IPS-20b (cell line): Measurements from ENCODE around the gene FOXN4.

Source experiments
- H3K27ac ChIP-seq: one replicate; pipeline ENCODE4 v1.5.1; 2013; ENCODE audit warnings: low read length
- H3K27me3 ChIP-seq: 2 replicates; pipeline ENCODE4 v1.6.1; 2013; ENCODE audit warnings: mild to moderate bottlenecking, low read length, inconsistent platforms; ENCODE audit not compliant: insufficient read depth
- H3K36me3 ChIP-seq: 2 replicates; pipeline ENCODE4 v1.6.1; 2013; ENCODE audit warnings: low read depth, mild to moderate bottlenecking, inconsistent platforms, low read length, moderate library complexity; ENCODE audit not compliant: insufficient read depth
- H3K4me1 ChIP-seq: 2 replicates; pipeline ENCODE4 v1.6.1; 2013; ENCODE audit warnings: mild to moderate bottlenecking, control low read depth, inconsistent platforms, low read length, moderate library complexity; ENCODE audit not compliant: insufficient read depth
- H3K4me3 ChIP-seq: 2 replicates; pipeline ENCODE4 v1.5.1; 2013; ENCODE audit warnings: mild to moderate bottlenecking, low read length, inconsistent platforms
- H3K9ac ChIP-seq: 2 replicates; pipeline ENCODE4 v1.6.1; 2013; ENCODE audit warnings: low read depth, mild to moderate bottlenecking, inconsistent platforms, low read length, moderate library complexity
- H3K9me3 ChIP-seq: 2 replicates; pipeline ENCODE4 v1.6.1; 2013; ENCODE audit warnings: mild to moderate bottlenecking, low read depth, low read length, inconsistent platforms; ENCODE audit not compliant: insufficient read depth

The FOXN4 gene

GRCh38 chr12:109289551-109289950 is 19.5 kb downstream of the FOXN4 start:
- no peak overlapping the region for H3K9ac ChIP-seq

GRCh38 chr12:109289004-109289403 is 20.1 kb downstream of the FOXN4 start:
- H3K4me3 ChIP-seq: no peak overlapping the region
- H3K36me3 ChIP-seq: no peaks in the 10 kb centered on the region
- no peak overlapping the region for H3K9ac ChIP-seq
- H3K4me1 ChIP-seq: no peaks in the 10 kb centered on the region; the same call in 1 of the 2 replicates
- peaks cover 3% of the 10 kb centered on the region; the same call in 1 of the 2 replicates for H3K27me3 ChIP-seq
- no peak overlapping the region for H3K27ac ChIP-seq
- no peaks in the 10 kb centered on the region for H3K9me3 ChIP-seq

More at GRCh38 chr12:109289551-109289950, 19.5 kb downstream of the FOXN4 start:
- no peaks in the 10 kb centered on the region for H3K36me3 ChIP-seq
- H3K4me3 ChIP-seq: no peak overlapping the region
- no peaks in the 10 kb centered on the region for H3K9me3 ChIP-seq
- H3K27me3 ChIP-seq: peaks cover 3% of the 10 kb centered on the region; the same call in 1 of the 2 replicates
- H3K4me1 ChIP-seq: no peaks in the 10 kb centered on the region; the same call in 1 of the 2 replicates
- no peak overlapping the region for H3K27ac ChIP-seq

GRCh38 chr12:109288571-109288970 is 20.5 kb downstream of the FOXN4 start:
- H3K4me3 ChIP-seq: peak overlapping the region; percentile 41
- H3K9ac ChIP-seq: no peak overlapping the region
- peaks cover 3% of the 10 kb centered on the region; the same call in 1 of the 2 replicates for H3K27me3 ChIP-seq
- H3K4me1 ChIP-seq: no peaks in the 10 kb centered on the region; the same call in 1 of the 2 replicates
- no peaks in the 10 kb centered on the region for H3K36me3 ChIP-seq
- H3K9me3 ChIP-seq: no peaks in the 10 kb centered on the region
- H3K27ac ChIP-seq: no peak overlapping the region

- Histone ChIP-seq H3K36me3 (no peaks in the 10 kb centered on the region), H3K9me3 (no peaks in the 10 kb centered on the region), H3K4me1 (no peaks in the 10 kb centered on the region; the same call in 1 of the 2 replicates), H3K4me3 (peak overlapping the region; percentile 41), H3K27ac (no peak overlapping the region), H3K9ac (no peak overlapping the region), H3K27me3 (peaks cover 3% of the 10 kb centered on the region; the same call in 1 of the 2 replicates)
Observed at GRCh38 chr12:109287811-109288469, 21.1 kb downstream of the FOXN4 start.

- H3K4me1 ChIP-seq: no peaks in the 10 kb centered on the region; the same call in 1 of the 2 replicates
- H3K36me3 ChIP-seq: no peaks in the 10 kb centered on the region
- H3K27me3 ChIP-seq: peaks cover 3% of the 10 kb centered on the region; the same call in 1 of the 2 replicates
- H3K9me3 ChIP-seq: no peaks in the 10 kb centered on the region
- H3K4me3 ChIP-seq: no peak overlapping the region
- no peak overlapping the region for H3K9ac ChIP-seq
- no peak overlapping the region for H3K27ac ChIP-seq
Observed at GRCh38 chr12:109287181-109287580, 21.9 kb downstream of the FOXN4 start.

GRCh38 chr12:109286652-109287051 is 22.4 kb downstream of the FOXN4 start:
- Histone ChIP-seq H3K27ac (no peak overlapping the region), H3K4me3 (no peak overlapping the region), H3K9me3 (no peaks in the 10 kb centered on the region), H3K27me3 (peaks cover 3% of the 10 kb centered on the region; the same call in 1 of the 2 replicates), H3K9ac (no peak overlapping the region), H3K36me3 (no peaks in the 10 kb centered on the region), H3K4me1 (no peaks in the 10 kb centered on the region; the same call in 1 of the 2 replicates)

GRCh38 chr12:109286252-109286651 is 22.8 kb downstream of the FOXN4 start:
- H3K27me3 ChIP-seq: peaks cover 3% of the 10 kb centered on the region; the same call in 1 of the 2 replicates
- no peak overlapping the region for H3K4me3 ChIP-seq
- H3K9me3 ChIP-seq: no peaks in the 10 kb centered on the region
- no peaks in the 10 kb centered on the region for H3K36me3 ChIP-seq
- H3K27ac ChIP-seq: no peak overlapping the region
- H3K9ac ChIP-seq: no peak overlapping the region
- H3K4me1 ChIP-seq: no peaks in the 10 kb centered on the region; the same call in 1 of the 2 replicates

- no peaks in the 10 kb centered on the region for H3K27me3 ChIP-seq
Observed at GRCh38 chr12:109284392-109284791, 24.7 kb downstream of the FOXN4 start.

GRCh38 chr12:109281452-109281851 is 27.6 kb downstream of the FOXN4 start:
- no peaks in the 10 kb centered on the region for H3K4me1 ChIP-seq
- H3K36me3 ChIP-seq: no peaks in the 10 kb centered on the region

More at GRCh38 chr12:109284392-109284791, 24.7 kb downstream of the FOXN4 start:
- Histone ChIP-seq H3K9me3 (no peaks in the 10 kb centered on the region), H3K4me3 (no peak overlapping the region), H3K36me3 (no peaks in the 10 kb centered on the region), H3K9ac (no peak overlapping the region), H3K27ac (no peak overlapping the region), H3K4me1 (no peaks in the 10 kb centered on the region)

GRCh38 chr12:109279525-109279924 is 29.6 kb downstream of the FOXN4 start:
- no peaks in the 10 kb centered on the region for H3K4me1 ChIP-seq
- H3K36me3 ChIP-seq: no peaks in the 10 kb centered on the region
- no peak overlapping the region for H3K27ac ChIP-seq
- no peak overlapping the region for H3K9ac ChIP-seq
- H3K27me3 ChIP-seq: no peaks in the 10 kb centered on the region
- no peaks in the 10 kb centered on the region for H3K9me3 ChIP-seq
- no peak overlapping the region for H3K4me3 ChIP-seq

More at GRCh38 chr12:109281452-109281851, 27.6 kb downstream of the FOXN4 start:
- no peaks in the 10 kb centered on the region for H3K27me3 ChIP-seq
- H3K4me3 ChIP-seq: no peak overlapping the region
- no peak overlapping the region for H3K27ac ChIP-seq
- H3K9me3 ChIP-seq: no peaks in the 10 kb centered on the region
- H3K9ac ChIP-seq: no peak overlapping the region

GRCh38 chr12:109278912-109279311 is 30.2 kb downstream of the FOXN4 start:
- Histone ChIP-seq H3K9ac (no peak overlapping the region; the same call in 1 of the 2 replicates), H3K9me3 (no peaks in the 10 kb centered on the region), H3K4me3 (no peak overlapping the region), H3K36me3 (no peaks in the 10 kb centered on the region), H3K27ac (no peak overlapping the region), H3K4me1 (no peaks in the 10 kb centered on the region), H3K27me3 (no peaks in the 10 kb centered on the region)
